HCT116 (cell line): ENCODE measurements around the gene ANXA7. TPM values are rescaled to one million over a fixed set of nuclear protein-coding genes. Genes with fewer than 3 reads are reported as not detected.
A peak's percentile ranks its signal among the peaks of the same experiment; 100 is the strongest.

Experiments used
- ATAC-seq: fragments of 200-7000 bp; cut with Tn5 transposase; 2 replicates; pipeline ENCODE4 v1.9.1; 2020; ENCODE audit warnings: mild to moderate bottlenecking, moderate library complexity
- BruUV-seq: library from RNA; stranded (reverse); fragments of 400-500 nt; replicated peaks from 2 replicates; lab custom pipeline; 2021; lab: Mats Ljungman, UMichigan
- CTCF ChIA-PET: fragments of 300-600 bp; sonication (Branson Sonifier 250); formaldehyde crosslinking; loops from one replicate; lab custom pipeline; 2021; ENCODE audit warnings: antibody characterized with exemption; lab: Charles Lee
- POLR2A ChIA-PET: fragments of 300-600, 350-600 bp; sonication (Branson Sonifier 250); formaldehyde crosslinking; loops from one replicate; lab custom pipeline; 2021; ENCODE audit warnings: antibody characterized with exemption; lab: Charles Lee
- RAD21 ChIA-PET, 2 experiments: fragments of 300-600 bp; sonication (Branson Sonifier 250); formaldehyde crosslinking; loops; one replicate each; lab custom pipeline; 2023; ENCODE audit warnings: low total read pairs in 2 of 2; ENCODE audit not compliant: uncharacterized antibody in 2 of 2, unreplicated experiment in 2 of 2, low non-redundant PET in 1 of 2; lab: Charles Lee
- DNase-seq: peaks from one replicate; pipeline ENCODE4 v3.0.0-alpha.2; 2010; ENCODE audit warnings: low read depth, low spot score
- H2AFZ ChIP-seq: fragments of 200-600 bp; shearing (Covaris generic), sonication (generic); 2 replicates; pipeline ENCODE4 v1.6.1; 2017; ENCODE audit warnings: low read depth, mixed run types, mixed read lengths, antibody characterized with exemption, low read length; ENCODE audit not compliant: poor library complexity, severe bottlenecking
- H3K27ac ChIP-seq: 2 replicates; pipeline ENCODE4 v1.5.1; 2012; ENCODE audit warnings: low read depth, low read length
- H3K27me3 ChIP-seq: fragments of 200-600 bp; sonication (generic); 2 replicates; pipeline ENCODE4 v1.6.1; 2016; ENCODE audit warnings: mixed run types, low read length, mixed read lengths; ENCODE audit not compliant: insufficient read depth
- H3K36me3 ChIP-seq, 2 experiments: fragments of 200-500 bp in 1 of 2; fragments of 200-600 bp in 1 of 2; sonication (Bioruptor generic) in 1 of 2; sonication (generic) in 1 of 2; 2 replicates each; pipeline versions ENCODE4 v1.5.1 to v1.6.1; 2014 to 2016; ENCODE audit warnings: low read length in 2 of 2, inconsistent platforms in 1 of 2, mixed read lengths in 1 of 2, mixed run types in 1 of 2; ENCODE audit not compliant: insufficient read depth in 2 of 2, control insufficient read depth in 1 of 2
- H3K4me1 ChIP-seq, 2 experiments: fragments of 200-600 bp in 1 of 2; sonication (generic) in 1 of 2; 2 replicates each; pipeline versions ENCODE4 v1.5.1 to v1.6.1; 2012 to 2017; ENCODE audit warnings: low read length in 2 of 2, inconsistent platforms in 1 of 2, mild to moderate bottlenecking in 1 of 2, mixed read lengths in 1 of 2, mixed run types in 1 of 2, moderate library complexity in 1 of 2; ENCODE audit not compliant: insufficient read depth in 2 of 2, control insufficient read depth in 1 of 2
- H3K4me2 ChIP-seq: fragments of 200-600 bp; sonication (generic); 2 replicates; pipeline ENCODE4 v1.6.1; 2017; ENCODE audit warnings: mixed run types, low read length, mixed read lengths
- H3K4me3 ChIP-seq, 2 experiments: fragments of 200-600 bp in 1 of 2; sonication (generic) in 1 of 2; replicated peaks in 1 of 2; 2 replicates each; pipeline ENCODE4 v1.5.1; 2011 to 2016; ENCODE audit warnings: low read length in 2 of 2, control low read depth in 1 of 2, low read depth in 1 of 2, mild to moderate bottlenecking in 1 of 2, mixed read lengths in 1 of 2, mixed run types in 1 of 2
- H3K79me2 ChIP-seq: fragments of 200-600 bp; sonication (generic); 2 replicates; pipeline ENCODE4 v1.6.1; 2017; ENCODE audit warnings: mild to moderate bottlenecking, mixed run types, low read length, moderate library complexity, mixed read lengths; ENCODE audit not compliant: insufficient read depth
- H3K9ac ChIP-seq: fragments of 200-600 bp; sonication (generic); 2 replicates; pipeline ENCODE4 v1.6.1; 2016; ENCODE audit warnings: low read length, mixed read lengths
- H3K9me2 ChIP-seq: fragments of 200-600 bp; sonication (generic), shearing (Covaris generic); 2 replicates; pipeline ENCODE4 v1.6.1; 2017; ENCODE audit warnings: mixed run types, mild to moderate bottlenecking, moderate library complexity; ENCODE audit not compliant: insufficient read depth
- H3K9me3 ChIP-seq, 2 experiments: fragments of 200-500 bp in 1 of 2; fragments of 200-600 bp in 1 of 2; sonication (Bioruptor generic) in 1 of 2; sonication (generic) in 1 of 2; 2 replicates each; pipeline ENCODE4 v1.6.1; 2014 to 2017; ENCODE audit warnings: low read length in 2 of 2, mixed read lengths in 2 of 2, inconsistent platforms in 1 of 2, low read depth in 1 of 2, mild to moderate bottlenecking in 1 of 2, mixed run types in 1 of 2, moderate library complexity in 1 of 2; ENCODE audit not compliant: control insufficient read depth in 1 of 2, insufficient read depth in 1 of 2
- H4K20me1 ChIP-seq: fragments of 200-600 bp; sonication (generic), shearing (Covaris generic); 2 replicates; pipeline ENCODE4 v1.6.1; 2017; ENCODE audit warnings: mixed run types, mild to moderate bottlenecking, moderate library complexity; ENCODE audit not compliant: insufficient read depth
- ATF3 ChIP-seq: IDR thresholded peaks from 2 replicates; pipeline ENCODE4 v1.6.1; 2012
- CBX3 ChIP-seq: IDR thresholded peaks from 2 replicates; pipeline ENCODE4 v1.6.1; 2012; ENCODE audit warnings: low read depth
- CEBPB ChIP-seq: IDR thresholded peaks from 2 replicates; pipeline ENCODE4 v1.6.1; 2012; ENCODE audit warnings: low read depth
- EGR1 ChIP-seq: IDR thresholded peaks from 2 replicates; pipeline ENCODE4 v1.6.1; 2012; ENCODE audit warnings: low read depth
- ELF1 ChIP-seq: IDR thresholded peaks from 2 replicates; pipeline ENCODE4 v1.6.1; 2012; ENCODE audit warnings: low read depth, borderline replicate concordance
- EZH2 ChIP-seq: fragments of 200-600 bp; sonication (generic); IDR thresholded peaks from 2 replicates; pipeline ENCODE4 v1.6.1; 2017; ENCODE audit warnings: antibody characterized with exemption, mixed run types
- EZH2phosphoT487 ChIP-seq: fragments of 200-600 bp; IDR thresholded peaks from 2 replicates; pipeline ENCODE4 v1.6.1; 2018; ENCODE audit warnings: antibody characterized with exemption, borderline replicate concordance
- JUND ChIP-seq: IDR thresholded peaks from 2 replicates; pipeline ENCODE4 v1.6.1; 2012
- MAX ChIP-seq: IDR thresholded peaks from 2 replicates; pipeline ENCODE4 v1.6.1; 2012
- POLR2A ChIP-seq: IDR thresholded peaks from 2 replicates; pipeline ENCODE4 v1.7.0; 2011; ENCODE audit warnings: borderline replicate concordance; ENCODE audit not compliant: insufficient read depth, insufficient read length; ENCODE audit errors: extremely low read depth
- POLR2AphosphoS5 ChIP-seq: IDR thresholded peaks from 2 replicates; pipeline ENCODE4 v1.6.1; 2011; ENCODE audit warnings: mild to moderate bottlenecking, low read depth, low read length, moderate library complexity
- RAD21 ChIP-seq: IDR thresholded peaks from 2 replicates; pipeline ENCODE4 v1.6.1; 2012; ENCODE audit warnings: low read depth, mild to moderate bottlenecking
- REST ChIP-seq: IDR thresholded peaks from 2 replicates; pipeline ENCODE4 v1.6.1; 2012; ENCODE audit warnings: low read depth
- SP1 ChIP-seq: IDR thresholded peaks from 2 replicates; pipeline ENCODE4 v1.6.1; 2012; ENCODE audit warnings: low read depth
- YY1 ChIP-seq: IDR thresholded peaks from 2 replicates; pipeline ENCODE4 v1.6.1; 2011; ENCODE audit warnings: low read length, low read depth, moderate library complexity, mild to moderate bottlenecking; ENCODE audit not compliant: insufficient replicate concordance; ENCODE audit errors: extremely low read depth
- ZNF274 ChIP-seq: fragments of 200-500 bp; sonication (Bioruptor generic); IDR thresholded peaks from 2 replicates; pipeline ENCODE4 v1.6.1; 2014; ENCODE audit warnings: mild to moderate bottlenecking, low read depth, low read length, inconsistent platforms
- intact Hi-C: fragments of 100-400 bp; cut with micrococcal nuclease; formaldehyde crosslinking; loops from 2 replicates; pipeline ENCODE4 v1.10.0; 2022
- total RNA-seq: library from RNA; stranded (reverse); gene quantifications from one replicate; pipeline ENCODE4 v1.2.1, GENCODE V29; 2021; ENCODE audit not compliant: unreplicated experiment

Gene ANXA7
- total RNA-seq, 1 experiment from 2014 or later, result 105 TPM

- H3K27ac ChIP-seq, result no peak overlapping the region
- no peaks in the 10 kb centered on the region for H3K27me3 ChIP-seq
- H3K4me2 ChIP-seq, result peak overlapping the region; percentile 19; the same call in 1 of the 2 replicates
- no peaks in the 10 kb centered on the region for H3K9me3 ChIP-seq
- intact Hi-C loops, result no loop called here
- ATAC-seq (no peak), DNase-seq (no peak)
- BruUV-seq, result no TSS peak
- CTCF ChIA-PET, result no interaction called here
- peaks cover 93% of the 10 kb centered on the region for H3K79me2 ChIP-seq
- no peaks in the 10 kb centered on the region for H3K9me2 ChIP-seq
- no peak for TF ChIP-seq YY1
- no peak overlapping the region for H3K9ac ChIP-seq
- H3K4me1 ChIP-seq, result peaks cover 5 to 23% of the 10 kb centered on the region in 2 experiments
- H4K20me1 ChIP-seq, result peaks cover 12% of the 10 kb centered on the region; the same call in 1 of the 2 replicates
- RAD21 ChIA-PET, result no interaction called here
- no peak overlapping the region for H3K4me3 ChIP-seq
- no peaks in the 10 kb centered on the region for H3K36me3 ChIP-seq
- H2AFZ ChIP-seq, result no peak overlapping the region
- POLR2A ChIA-PET, result no interaction called here
Observed at GRCh38 chr10:73408978-73409521, 4.8 kb downstream of the ANXA7 start.

GRCh38 chr10:73408061-73408460 is 5.8 kb downstream of the ANXA7 start:
- no TSS peak for BruUV-seq
- no peaks in the 10 kb centered on the region for H3K9me2 ChIP-seq
- intact Hi-C loops, result no loop called here
- no peak overlapping the region for H2AFZ ChIP-seq
- no peak overlapping the region for H3K27ac ChIP-seq
- H3K36me3 ChIP-seq, result no peaks in the 10 kb centered on the region
- H3K4me2 ChIP-seq, result peak overlapping the region; percentile 37; the same call in 1 of the 2 replicates
- H3K27me3 ChIP-seq, result no peaks in the 10 kb centered on the region
- H3K79me2 ChIP-seq, result peaks cover 97% of the 10 kb centered on the region
- H4K20me1 ChIP-seq, result peaks cover 12% of the 10 kb centered on the region; the same call in 1 of the 2 replicates
- no peak for ATAC-seq
- no peak for DNase-seq
- CTCF ChIA-PET, result interaction anchor here (1.3 kb wide), 1 partner anchor 10 kb away, joined by 6 read pairs; no protein-coding TSS in a partner anchor
- no peaks in the 10 kb centered on the region for H3K9me3 ChIP-seq
- POLR2A ChIA-PET, result no interaction called here
- H3K4me3 ChIP-seq, result no peak overlapping the region
- peaks cover 5 to 23% of the 10 kb centered on the region in 2 experiments for H3K4me1 ChIP-seq
- RAD21 ChIA-PET, result no interaction called here
- no peak overlapping the region for H3K9ac ChIP-seq
- TF ChIP-seq RAD21 (no peak), ELF1 (no peak), EGR1 (no peak), CBX3 (no peak), EZH2phosphoT487 (no peak), JUND (peak; percentile 46; the same call in 1 of the 2 replicates), POLR2AphosphoS5 (no peak), ZNF274 (no peak), CEBPB (no peak), ATF3 (no peak), REST (no peak), POLR2A (no peak), MAX (no peak), EZH2 (no peak), SP1 (0 out of 2 replicates have a peak, but pooled peaks have one; percentile 35)
